ENCODE measurements around the gene SMPDL3A. TPM values are rescaled to one million over a fixed set of nuclear protein-coding genes. Genes with fewer than 3 reads are reported as not detected.

The SMPDL3A gene
- total RNA-seq, 1 experiment from 2014 or later: 0.59 TPM

- peaks cover 9 to 10% of the 10 kb centered on the region in 2 experiments for H3K9me3 Mint-ChIP-seq
These were observed 64.4 kb downstream of the SMPDL3A start for GRCh38 chr6:122853259-122853995.

More at GRCh38 chr6:122853259-122853995, 64.4 kb downstream of the SMPDL3A start:
- H3K4ac ChIP-seq (ENCODE audit: low read depth, low read length): no peak overlapping the region
- H3K23me2 ChIP-seq (ENCODE audit: insufficient read length, low read depth, low read length, poor library complexity, severe bottlenecking): no peaks in the 10 kb centered on the region
- no peaks in the 10 kb centered on the region for H4K20me1 ChIP-seq (ENCODE audit: control insufficient read depth, insufficient read depth, insufficient read length)
- H3K18ac ChIP-seq (ENCODE audit: insufficient read length, low read depth, low read length): no peak overlapping the region
- H3K14ac ChIP-seq (ENCODE audit: insufficient read depth, low read length): no peak overlapping the region
- H3K9ac ChIP-seq (ENCODE audit: extremely low read depth, insufficient read length, low read length): no peak overlapping the region
- peaks cover 3 to 4% of the 10 kb centered on the region in 2 experiments; a peak in 3 of 4 replicates for H3K4me1 Mint-ChIP-seq
- no peak overlapping the region for H4K5ac ChIP-seq (ENCODE audit: insufficient read length, low read depth, low read length)
- H3K36me3 Mint-ChIP-seq (ENCODE audit: insufficient read depth in 1 of 3, low read depth in 3 of 3): peaks cover 0 to 11% (median 7%) of the 10 kb centered on the region in 3 experiments
- no peak overlapping the region for H4K8ac ChIP-seq (replicated peaks; ENCODE audit: insufficient read length, low read depth, low read length)
- no peak overlapping the region for H3K4me2 ChIP-seq (ENCODE audit: insufficient read depth, insufficient read length, low read length)
- no peak overlapping the region for H3K56ac ChIP-seq (ENCODE audit: insufficient read length, low read depth, low read length)
- H3K4me1 ChIP-seq (ENCODE audit: insufficient read depth, low read length): no peaks in the 10 kb centered on the region
- no peak overlapping the region for H3K23ac ChIP-seq (ENCODE audit: insufficient read length, low read depth, low read length)
- H2BK5ac ChIP-seq (ENCODE audit: insufficient read length, low read length): no peak overlapping the region
- no peak for DNase-seq
- H3K27me3 Mint-ChIP-seq (ENCODE audit: low read depth): no peaks in the 10 kb centered on the region; the same call in 1 of the 2 replicates
- no peak overlapping the region for H3T11ph ChIP-seq (ENCODE audit: low read length)
- no peaks in the 10 kb centered on the region for H3K27me3 ChIP-seq (ENCODE audit: insufficient read depth, low read length)
- no peak overlapping the region for H2BK120ac ChIP-seq (ENCODE audit: low read depth, low read length, poor library complexity, severe bottlenecking)
- WGBS (ENCODE audit: extremely low coverage, insufficient read length, low lambda C conversion rate): no CpG with 5 or more reads among the region's 6 CpGs
- no peak overlapping the region for H3K27ac ChIP-seq (ENCODE audit: insufficient read length, low read depth, low read length)
- no peak overlapping the region for H3K4me3 Mint-ChIP-seq
- no peak overlapping the region for H2AK5ac ChIP-seq (ENCODE audit: insufficient read length, low read length)
- no peak for TF ChIP-seq CTCF (conservative IDR thresholded peaks at IDR 0.05)
- H4K91ac ChIP-seq (ENCODE audit: insufficient read length, low read depth, low read length): no peak overlapping the region
- no peak overlapping the region for H2BK12ac ChIP-seq (ENCODE audit: insufficient read length, low read depth, low read length)
- H3K27ac Mint-ChIP-seq: no peak overlapping the region
- no peaks in the 10 kb centered on the region for H3K79me1 ChIP-seq (ENCODE audit: insufficient read depth, low read depth, low read length, poor library complexity, severe bottlenecking)
- H3K79me2 ChIP-seq (ENCODE audit: insufficient read depth, low read length): no peaks in the 10 kb centered on the region
- H2BK20ac ChIP-seq (ENCODE audit: low read depth, low read length, poor library complexity, severe bottlenecking): no peak overlapping the region
- H2AFZ ChIP-seq (ENCODE audit: low read length): no peak overlapping the region
- no peaks in the 10 kb centered on the region for H3K9me3 ChIP-seq (ENCODE audit: control insufficient read depth, low read depth, low read length)
- no peak overlapping the region for H2BK15ac ChIP-seq (ENCODE audit: low read depth, low read length)

Other genes with a start within 250 kb of the SMPDL3A start
- 44.7 and 46.5 TPM in 2 replicates for gene PKIB, start 178.9 kb upstream of the SMPDL3A start, total RNA-seq (2021)
- 3.3 and 3.9 TPM in 2 replicates for gene FABP7, start 9.5 kb upstream of the SMPDL3A start, total RNA-seq (2021)
- gene CLVS2, start 207.0 kb downstream of the SMPDL3A start, total RNA-seq (2021): 0.15 and 0.26 TPM in 2 replicates